ENCODE data around the gene UEVLD.

UEVLD gene

DNA sequence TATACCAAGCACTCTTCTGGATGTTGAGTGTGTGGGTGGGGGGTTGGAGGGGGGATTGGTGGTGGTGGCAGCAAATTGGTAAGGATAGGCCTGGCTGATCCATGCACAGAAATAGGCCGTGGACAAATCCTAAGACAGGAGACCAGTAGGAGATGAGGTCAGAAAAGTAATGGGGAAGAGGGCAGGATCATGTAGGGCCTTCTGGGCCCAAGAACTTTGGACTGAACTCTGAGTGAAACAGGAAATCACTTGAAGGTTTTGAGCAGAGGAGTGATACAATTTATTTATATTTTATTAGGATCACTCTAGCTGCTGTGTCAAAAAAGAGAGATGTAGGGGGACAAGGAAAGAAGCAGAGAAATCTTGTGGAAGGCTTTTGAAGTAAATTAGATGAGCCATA is 90.5 kb downstream of the UEVLD start:
- DNase-seq (ENCODE audit: low read depth), result no peak

DNA sequence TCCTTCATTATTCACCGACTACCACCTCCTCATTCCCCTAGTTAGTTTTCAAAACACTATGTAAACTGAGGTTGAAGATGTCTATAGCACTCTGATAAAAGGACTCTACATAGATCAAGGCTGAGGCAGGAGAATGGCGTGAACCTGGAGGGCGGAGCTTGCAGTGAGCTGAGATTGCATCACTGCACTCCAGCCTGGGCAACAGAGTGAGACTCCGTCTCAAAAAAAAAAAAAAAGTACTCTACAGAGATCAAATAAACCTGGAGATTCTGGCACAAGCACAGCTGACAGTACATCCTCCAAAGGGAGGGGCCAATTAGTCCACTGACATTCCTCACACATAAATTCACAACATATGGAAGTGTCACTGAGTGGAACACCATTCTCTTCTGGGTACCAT is 92.8 kb downstream of the UEVLD start:
- no peak for DNase-seq (ENCODE audit: low read depth)

DNA sequence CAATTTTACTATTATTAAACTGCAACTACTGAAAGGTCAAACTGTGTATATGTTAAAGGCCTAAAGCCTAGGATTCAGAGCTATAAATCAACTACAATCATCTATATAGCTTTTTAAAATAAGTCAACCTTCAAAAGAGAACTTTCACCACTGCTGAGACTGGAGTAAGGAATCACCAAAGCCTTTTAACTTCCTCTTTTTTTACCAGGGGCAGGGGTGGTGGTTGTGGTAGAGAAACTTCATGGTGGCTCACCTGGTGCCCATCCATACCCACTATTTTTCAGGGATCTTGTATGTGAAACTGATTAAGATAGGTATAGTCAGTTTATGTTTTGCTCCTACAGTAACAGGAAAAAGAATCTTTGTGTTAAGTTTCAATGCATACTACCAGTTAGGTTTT is 93.3 kb downstream of the UEVLD start:
- DNase-seq (ENCODE audit: low read depth), result no peak

DNA sequence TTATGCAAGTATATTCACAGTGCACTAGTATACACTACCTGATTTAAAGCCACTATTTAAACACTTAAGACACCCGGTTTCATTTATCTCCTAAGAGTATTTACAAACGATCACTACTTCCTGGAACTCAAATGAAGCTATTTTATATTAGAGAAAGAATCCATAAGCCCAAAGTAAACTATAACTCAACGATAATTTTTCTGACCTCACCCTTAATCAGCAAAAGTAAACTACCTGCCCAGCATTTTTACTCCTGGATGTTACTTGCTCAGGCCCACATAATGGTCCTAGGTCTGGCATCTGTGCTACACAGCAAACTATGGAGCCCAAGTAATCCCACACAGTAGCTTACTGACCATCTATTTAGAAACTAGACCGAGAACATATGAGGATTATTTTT is 95.2 kb downstream of the UEVLD start:
- no peak for DNase-seq (ENCODE audit: low read depth)

DNA sequence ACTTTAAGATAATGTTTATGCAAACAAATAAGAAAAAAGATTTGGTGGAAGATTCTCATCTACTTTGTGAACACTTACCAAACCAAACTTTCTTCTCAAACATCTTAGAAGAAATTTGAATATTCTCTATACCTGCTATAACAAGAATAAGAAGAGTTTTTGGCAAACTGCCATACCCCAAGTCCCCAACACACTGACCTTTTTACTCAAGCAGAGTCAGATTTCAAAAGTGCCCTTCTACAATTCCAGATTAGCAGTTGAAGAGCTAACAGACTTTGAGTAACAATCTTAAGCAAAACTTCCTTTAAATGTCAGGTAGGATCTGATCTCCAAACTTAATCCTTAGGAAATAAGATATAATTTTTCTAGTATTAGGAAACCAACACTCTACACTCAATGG is 95.6 kb downstream of the UEVLD start:
- DNase-seq (ENCODE audit: low read depth), result no peak

DNA sequence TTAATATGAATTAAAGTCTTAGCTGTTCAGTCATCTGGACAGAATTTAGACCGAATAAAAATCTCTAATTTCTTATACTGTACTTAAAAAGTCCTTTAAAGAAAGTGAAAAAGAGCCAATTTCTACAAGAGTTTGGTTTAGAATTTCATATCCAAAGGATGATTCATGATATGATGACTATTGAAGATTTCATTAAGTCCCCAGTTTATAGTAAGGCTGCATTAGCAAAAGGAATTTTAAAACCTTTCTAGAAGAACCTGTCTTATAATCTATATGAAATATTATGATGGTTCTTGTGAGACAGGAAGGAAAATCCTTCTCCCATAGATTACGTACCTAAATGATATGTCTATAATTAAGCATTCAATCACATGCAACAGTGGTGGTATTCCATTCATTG is 96.6 kb downstream of the UEVLD start:
- DNase-seq (ENCODE audit: low read depth), result no peak

DNA sequence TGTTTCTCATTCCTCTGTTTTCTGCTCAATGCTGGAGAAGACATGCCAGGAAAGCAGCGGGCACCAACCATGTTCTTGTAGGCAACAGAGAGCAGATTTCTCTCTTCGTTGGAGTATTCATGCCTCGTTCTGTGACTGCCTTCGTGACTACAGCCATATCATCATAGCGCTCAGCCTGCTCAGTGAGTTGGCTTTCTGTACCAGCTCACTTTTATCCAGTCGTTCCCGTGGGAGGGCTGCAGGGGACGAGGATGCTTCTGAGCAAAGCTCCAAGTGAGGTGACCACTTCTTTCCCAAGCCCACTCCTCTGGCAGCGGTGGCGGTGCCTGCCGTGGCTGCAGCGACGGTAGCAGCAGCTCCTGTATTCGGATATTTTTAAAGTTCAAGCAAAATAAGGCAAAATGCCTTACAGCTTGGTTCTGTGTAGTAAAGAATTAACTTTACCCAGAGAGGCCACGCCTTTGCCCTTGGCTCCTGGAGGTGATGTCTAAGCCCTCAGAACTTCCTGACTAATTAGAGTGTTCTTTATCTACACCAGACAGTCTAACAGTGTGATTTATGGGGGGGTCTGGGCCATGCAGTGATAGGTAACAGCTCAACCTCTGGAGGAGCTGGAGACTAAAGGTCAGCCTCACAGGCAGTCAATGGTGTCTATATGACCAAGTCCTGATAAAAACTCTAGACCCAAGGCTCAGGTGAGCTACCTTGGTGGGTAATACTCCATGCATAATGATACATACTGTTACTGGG is 97.6 kb downstream of the UEVLD start:
- DNase-seq (ENCODE audit: low read depth), result no peak

DNA sequence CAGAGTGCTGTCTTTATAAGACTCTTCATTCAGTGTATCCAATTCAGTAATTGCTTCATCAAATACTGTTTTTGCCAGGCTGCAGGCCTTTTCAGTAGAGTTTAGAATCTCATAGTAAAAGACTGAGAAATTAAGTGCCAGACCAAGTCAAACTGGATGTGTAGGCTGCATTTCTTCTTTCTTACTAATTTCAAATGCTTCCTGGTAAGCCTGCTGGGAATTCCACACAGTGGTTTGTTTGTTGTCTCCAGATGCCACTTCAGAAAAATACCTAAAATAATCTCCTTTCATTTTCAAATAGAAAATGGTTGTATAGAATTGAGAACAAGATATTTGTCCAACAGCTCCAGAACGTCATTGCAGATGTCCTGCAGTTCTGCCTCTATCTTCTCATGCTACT is 98.2 kb downstream of the UEVLD start:
- no peak for DNase-seq (ENCODE audit: low read depth)

DNA sequence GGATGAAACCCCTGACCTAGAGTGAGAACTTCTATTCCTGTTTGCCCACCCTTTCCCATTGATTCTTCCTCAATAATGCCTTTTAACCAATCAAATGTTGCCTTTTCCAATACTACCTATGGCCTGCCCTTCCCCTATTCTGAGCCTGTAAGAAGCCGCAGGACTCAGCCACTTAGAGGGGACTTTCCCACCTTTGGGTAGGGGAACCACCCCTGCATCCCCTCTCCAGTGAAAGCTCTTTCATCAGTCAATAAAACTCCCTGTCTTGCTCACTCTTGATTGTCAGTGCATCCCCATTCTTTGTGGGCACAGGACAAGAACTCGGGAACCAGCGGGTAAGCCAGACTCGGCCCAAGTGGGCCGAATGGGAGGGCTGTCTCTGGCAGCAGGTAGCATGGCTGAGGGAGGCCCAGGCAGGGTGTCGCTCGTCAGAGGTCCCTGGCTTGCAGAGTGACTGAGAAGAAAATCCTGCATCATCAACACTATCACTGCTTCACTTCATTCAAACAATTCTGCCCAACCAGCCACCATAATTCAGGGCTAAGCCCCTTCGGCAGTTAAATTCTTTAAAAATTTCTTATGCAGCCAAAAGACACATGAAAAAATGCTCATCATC is 102.5 kb downstream of the UEVLD start:
- no peak for DNase-seq (ENCODE audit: low read depth)
